GM19324 (cell line): Measurements from ENCODE around the gene NONO.
"Not testable (repeated sequence)": the region's sequence is repeated elsewhere in the genome, so short reads cannot be mapped to it uniquely, and the experiment has no call there.

Source experiments
- ATAC-seq: cut with Tn5 transposase; IDR thresholded peaks from one replicate; pipeline ENCODE4 v1.9.1; 2021; ENCODE audit warnings: mild to moderate bottlenecking, moderate library complexity; ENCODE audit not compliant: unreplicated experiment, low FRiP score

NONO gene, protein sequence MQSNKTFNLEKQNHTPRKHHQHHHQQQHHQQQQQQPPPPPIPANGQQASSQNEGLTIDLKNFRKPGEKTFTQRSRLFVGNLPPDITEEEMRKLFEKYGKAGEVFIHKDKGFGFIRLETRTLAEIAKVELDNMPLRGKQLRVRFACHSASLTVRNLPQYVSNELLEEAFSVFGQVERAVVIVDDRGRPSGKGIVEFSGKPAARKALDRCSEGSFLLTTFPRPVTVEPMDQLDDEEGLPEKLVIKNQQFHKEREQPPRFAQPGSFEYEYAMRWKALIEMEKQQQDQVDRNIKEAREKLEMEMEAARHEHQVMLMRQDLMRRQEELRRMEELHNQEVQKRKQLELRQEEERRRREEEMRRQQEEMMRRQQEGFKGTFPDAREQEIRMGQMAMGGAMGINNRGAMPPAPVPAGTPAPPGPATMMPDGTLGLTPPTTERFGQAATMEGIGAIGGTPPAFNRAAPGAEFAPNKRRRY

DNA sequence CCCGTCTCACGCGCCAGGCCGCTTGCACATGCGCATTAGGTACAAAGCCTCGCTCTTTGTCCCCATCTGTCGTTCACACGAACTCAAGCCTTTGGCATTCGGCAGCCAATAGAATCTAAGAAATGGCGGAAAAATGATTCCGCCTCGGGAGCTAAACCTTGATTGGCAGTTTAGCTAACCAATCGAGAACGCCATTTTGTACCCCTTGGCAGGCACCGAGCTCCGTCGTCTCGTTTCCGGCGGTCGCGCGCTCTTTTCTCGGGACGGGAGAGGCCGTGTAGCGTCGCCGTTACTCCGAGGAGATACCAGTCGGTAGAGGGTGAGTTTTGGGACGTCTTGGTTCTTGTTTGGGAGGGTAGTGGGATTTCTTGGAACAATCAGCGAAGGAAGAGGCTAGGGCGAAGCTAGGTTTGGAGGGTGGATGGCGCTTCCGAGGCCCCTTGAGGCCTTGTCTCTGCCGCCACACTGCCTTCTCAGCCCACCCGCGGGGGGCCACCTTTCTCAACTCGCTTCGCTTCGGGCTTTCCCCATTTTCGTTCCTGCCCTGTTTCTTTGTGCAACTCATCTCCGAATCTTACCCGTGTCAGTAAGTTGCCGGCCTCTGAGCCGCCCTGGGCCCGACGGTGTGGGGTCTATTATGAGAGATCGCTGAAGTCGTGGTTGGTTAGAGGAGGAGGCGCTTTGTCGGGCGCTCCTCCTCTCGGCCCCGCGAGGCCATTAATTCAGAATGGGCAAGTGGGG, at the start of gene NONO:
NONO (plus strand) TSS at position 233 of the 741 bp plus-strand sequence. CDS start 7,003 bp downstream, outside the sequence.
- ATAC-seq, result peak; percentile 87

GRCh38 chrX:71235482-71235881, 48.0 kb upstream of the NONO start:
- ATAC-seq, result no peak

DNA sequence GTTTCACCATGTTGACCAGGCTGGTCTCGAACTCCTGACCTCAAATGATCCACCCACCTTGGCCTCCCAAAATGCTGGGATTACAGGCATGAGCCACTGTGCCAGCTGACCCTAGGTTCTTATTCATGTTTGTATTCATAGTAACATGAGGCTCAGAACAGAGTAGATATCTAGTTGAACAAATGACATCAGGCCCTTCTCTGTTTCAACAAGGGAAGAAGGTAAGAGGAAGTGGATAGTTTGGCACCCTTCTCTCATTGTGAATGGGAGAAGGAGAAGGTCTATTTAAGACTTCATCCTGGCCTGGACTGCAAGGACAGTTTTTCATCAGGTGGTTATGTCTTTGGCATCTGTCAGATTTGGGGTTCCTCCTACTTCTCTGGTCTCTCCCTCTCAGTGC, 46.6 kb upstream of the NONO start:
- ATAC-seq, result no peak

GRCh38 chrX:71239781-71240180, 43.7 kb upstream of the NONO start:
- no peak for ATAC-seq

- no peak for ATAC-seq
These were observed 42.1 kb upstream of the NONO start for GRCh38 chrX:71241301-71241700.

DNA sequence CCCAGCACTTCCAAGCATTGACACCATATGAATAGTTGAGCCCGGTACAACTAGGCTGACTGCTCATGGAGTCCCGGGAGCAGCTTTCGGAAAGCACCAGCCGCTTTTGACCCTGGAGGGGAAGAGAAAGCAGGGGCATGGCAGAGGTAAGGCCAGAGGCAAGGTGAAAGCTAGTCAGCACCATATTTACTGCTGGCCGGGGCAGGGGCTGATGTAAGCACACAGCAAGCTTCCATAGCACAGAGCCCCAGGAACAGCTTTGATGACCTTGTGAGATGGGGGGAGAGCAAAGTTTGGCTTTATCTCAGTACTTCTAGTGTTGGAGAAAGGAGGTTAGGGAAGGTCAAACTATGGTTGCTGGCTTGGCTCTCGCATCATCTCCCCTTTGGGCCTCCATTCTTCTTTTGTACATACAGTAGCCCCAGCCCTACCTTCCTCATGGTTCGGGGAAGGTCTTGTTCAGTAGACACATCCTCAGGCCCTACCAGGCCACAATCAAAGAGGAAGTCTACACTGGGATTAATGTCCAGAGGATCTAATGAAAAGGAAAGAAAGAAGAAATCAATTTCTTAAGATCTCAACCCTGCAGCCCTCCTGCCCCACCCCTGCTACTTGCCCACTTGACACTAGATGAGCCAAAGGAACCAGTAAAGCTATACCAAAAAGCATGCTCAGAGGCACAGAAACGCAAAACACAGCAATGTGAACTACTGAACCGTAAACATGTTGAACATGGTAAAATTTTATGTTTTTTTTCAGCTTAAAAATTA, 38.9 kb upstream of the NONO start:
- ATAC-seq, result no peak

- ATAC-seq, result no peak
These were observed 38.3 kb upstream of the NONO start for GRCh38 chrX:71245159-71245558.

DNA sequence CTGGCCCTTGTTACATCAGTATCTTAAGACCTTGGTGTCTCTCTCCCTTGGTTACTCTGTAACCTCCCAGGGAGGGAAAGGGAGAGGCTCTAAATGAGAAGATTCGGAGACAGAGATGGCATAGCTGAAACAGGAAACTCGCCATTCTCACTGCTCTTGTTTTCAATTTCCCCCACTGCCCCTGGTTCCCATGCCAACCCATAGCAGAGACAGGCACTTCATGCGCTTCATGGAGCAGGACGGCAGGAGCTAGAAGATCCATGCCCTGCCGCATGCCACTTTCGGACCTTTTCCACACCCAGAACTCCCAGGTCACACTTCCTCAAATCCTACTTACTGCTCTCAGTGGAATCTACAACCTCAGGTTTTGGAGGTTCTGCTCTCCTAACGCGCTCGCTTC, 32.6 kb upstream of the NONO start:
- no peak for ATAC-seq

DNA sequence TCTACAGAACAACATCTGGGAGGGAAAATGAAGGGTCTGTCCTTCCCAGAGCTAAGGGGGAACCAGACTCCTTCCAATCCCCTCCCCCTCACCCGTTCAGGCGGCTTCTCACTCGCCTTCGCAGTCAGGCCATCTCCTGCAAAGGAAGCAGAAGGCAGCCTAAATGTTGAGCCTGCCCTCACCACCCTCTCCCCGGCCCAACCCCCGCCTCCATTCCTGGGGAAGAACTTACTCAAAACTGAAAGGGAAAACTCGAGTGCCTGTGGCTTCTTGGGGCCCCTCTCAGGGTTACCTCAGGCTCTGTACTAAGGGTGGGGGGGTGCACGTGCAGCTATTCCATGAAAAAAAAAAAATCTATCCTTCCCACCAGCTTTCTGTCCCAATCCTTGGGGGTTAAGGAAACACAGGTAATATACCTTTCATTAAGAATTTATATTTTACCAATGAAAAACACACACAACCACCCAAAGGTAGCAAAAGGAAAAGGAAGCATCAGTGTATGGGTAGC, 31.9 kb upstream of the NONO start:
- ATAC-seq, result no peak

GRCh38 chrX:71252221-71252620, 31.2 kb upstream of the NONO start:
- no peak for ATAC-seq

- no peak for ATAC-seq
These were observed 30.0 kb upstream of the NONO start for GRCh38 chrX:71253253-71254091.

DNA sequence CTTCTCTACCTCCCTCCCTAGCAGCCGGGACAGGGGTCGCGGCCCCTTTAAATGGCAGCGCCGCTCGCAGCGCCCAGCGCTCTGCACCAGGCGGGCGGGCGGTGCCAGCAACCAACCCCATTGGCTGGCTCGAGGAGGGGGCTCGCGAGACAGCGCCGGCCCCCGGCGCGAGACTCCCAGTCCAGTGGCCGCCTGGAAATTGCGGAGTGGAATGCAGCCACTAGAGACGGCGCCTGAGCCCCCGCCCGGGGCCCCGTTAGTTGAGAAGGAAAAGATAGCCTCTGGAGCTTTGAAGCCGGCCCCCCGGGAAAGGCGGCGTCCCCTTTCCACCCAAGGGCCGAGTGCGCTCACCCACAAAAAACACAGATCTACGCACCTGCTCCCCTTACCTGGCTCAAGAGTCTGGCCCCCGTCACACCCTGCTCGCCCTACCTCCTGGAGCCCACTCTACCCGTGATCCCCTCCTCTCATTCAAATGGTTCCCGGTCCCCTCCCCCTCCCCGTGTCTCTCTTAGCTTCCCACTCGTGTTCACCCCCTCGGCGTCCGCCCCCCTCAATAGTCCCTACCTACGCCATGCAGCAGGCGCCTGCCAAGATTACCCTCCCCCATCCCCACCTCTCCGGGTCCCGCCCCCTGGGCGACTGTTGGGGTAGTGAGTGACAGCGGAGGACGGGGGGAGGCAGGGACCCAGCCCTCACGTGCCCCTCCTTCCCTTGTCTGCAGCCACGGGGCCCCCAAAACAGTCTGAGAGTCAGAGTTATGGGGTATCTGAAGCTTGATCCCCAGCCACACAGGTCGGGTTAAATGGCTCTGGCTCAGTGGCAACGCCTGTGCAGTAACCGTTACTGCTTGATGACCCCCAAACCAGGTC, 29.1 kb upstream of the NONO start, which contains the start of gene ZMYM3:
ZMYM3 (minus strand) TSS at position 49 of the 872 bp plus-strand sequence. CDS start 885 bp downstream, outside the sequence.
- peak; percentile 85 for ATAC-seq

DNA sequence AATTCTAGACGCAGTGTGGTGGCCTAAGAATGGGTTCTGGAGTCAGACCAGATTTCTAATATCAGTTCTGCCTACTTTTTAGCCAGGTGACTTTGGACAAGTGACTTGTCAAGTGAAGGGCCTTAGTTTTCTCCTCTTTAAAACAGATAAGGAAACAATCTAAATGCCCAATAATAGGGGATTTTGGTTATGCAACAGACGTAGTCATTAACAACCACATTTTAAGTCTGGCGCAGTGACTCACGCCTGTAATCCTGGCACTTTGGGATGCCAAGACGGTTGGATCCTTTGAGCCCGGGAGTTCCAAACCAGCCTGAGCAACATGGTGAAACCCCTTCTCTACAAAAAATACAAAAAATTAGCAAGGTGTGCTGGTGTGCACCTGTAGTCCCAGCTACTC, 27.4 kb upstream of the NONO start:
- ATAC-seq, result no peak

- ATAC-seq, result no peak
These were observed 26.6 kb upstream of the NONO start for GRCh38 chrX:71256856-71257255.

GRCh38 chrX:71268624-71269023, 14.8 kb upstream of the NONO start:
- ATAC-seq, result not testable (repeated sequence)

GRCh38 chrX:71269801-71270395, 13.5 kb upstream of the NONO start:
- no peak for ATAC-seq

DNA sequence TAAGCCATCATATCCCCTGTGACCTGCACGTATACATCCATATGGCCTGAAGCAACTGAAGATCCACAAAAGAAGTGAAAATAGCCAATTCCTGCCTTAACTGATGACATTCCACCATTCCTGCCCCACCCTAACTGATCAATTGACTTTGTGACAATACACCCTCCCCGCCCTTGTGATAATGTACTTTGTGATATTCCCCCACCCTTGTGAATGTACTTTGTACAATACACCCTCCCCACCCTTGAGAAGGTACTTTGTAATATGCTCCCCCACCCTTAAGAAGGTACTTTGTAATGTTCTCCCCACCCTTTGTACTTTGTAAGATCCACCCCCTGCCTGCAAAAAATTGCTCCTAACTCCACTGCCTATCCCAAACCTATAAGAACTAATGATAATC, 11.1 kb upstream of the NONO start:
- ATAC-seq, result not testable (repeated sequence)

GRCh38 chrX:71281300-71281699, 2.1 kb upstream of the NONO start:
- ATAC-seq, result not testable (repeated sequence)
